ENCODE results near the gene PARVA.

- TF ChIP-seq, protein P1, sequence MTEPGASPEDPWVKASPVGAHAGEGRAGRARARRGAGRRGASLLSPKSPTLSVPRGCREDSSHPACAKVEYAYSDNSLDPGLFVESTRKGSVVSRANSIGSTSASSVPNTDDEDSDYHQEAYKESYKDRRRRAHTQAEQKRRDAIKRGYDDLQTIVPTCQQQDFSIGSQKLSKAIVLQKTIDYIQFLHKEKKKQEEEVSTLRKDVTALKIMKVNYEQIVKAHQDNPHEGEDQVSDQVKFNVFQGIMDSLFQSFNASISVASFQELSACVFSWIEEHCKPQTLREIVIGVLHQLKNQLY (CRISPR knock-in tag; IDR thresholded peaks at IDR 0.05), result no peak
- TF ChIP-seq TEAD1 (CRISPR knock-in tag; IDR thresholded peaks at IDR 0.05) (no peak), CTCF (IDR thresholded peaks at IDR 0.05) (no peak), FOXP1 (CRISPR knock-in tag; IDR thresholded peaks at IDR 0.05; ENCODE audit: borderline replicate concordance) (no peak), ZNF512 (CRISPR knock-in tag; IDR thresholded peaks at IDR 0.05; ENCODE audit: borderline replicate concordance) (no peak), E2F1 (CRISPR knock-in tag; IDR thresholded peaks at IDR 0.05) (no peak), CREB1 (CRISPR knock-in tag; IDR thresholded peaks at IDR 0.05) (no peak), ESRRA (CRISPR knock-in tag; IDR thresholded peaks at IDR 0.05; ENCODE audit: borderline replicate concordance) (no peak)
These were observed 127.8 kb downstream of the PARVA start for GRCh38 chr11:12505183-12505582.

All from WTC11 (cell line).